Ishikawa (cell line): ENCODE data around the gene CFAP54.

Source experiments
- CEBPB ChIP-seq: IDR thresholded peaks from 2 replicates; pipeline ENCODE4 v1.6.1; 2012
- CREB1 ChIP-seq: IDR thresholded peaks from 2 replicates; pipeline ENCODE4 v1.6.1; 2012; ENCODE audit warnings: low read depth
- EGR1 ChIP-seq: IDR thresholded peaks from 2 replicates; pipeline ENCODE4 v1.6.1; 2012
- EP300 ChIP-seq: IDR thresholded peaks from 2 replicates; pipeline ENCODE4 v1.6.1; 2012; ENCODE audit warnings: borderline replicate concordance
- FOXM1 ChIP-seq: IDR thresholded peaks from 2 replicates; pipeline ENCODE4 v1.6.1; 2012; ENCODE audit warnings: low read depth, borderline replicate concordance
- NFIC ChIP-seq: IDR thresholded peaks from 2 replicates; pipeline ENCODE4 v1.6.1; 2012
- RAD21 ChIP-seq: IDR thresholded peaks from 2 replicates; pipeline ENCODE4 v1.6.1; 2012; ENCODE audit warnings: low read depth
- TAF1 ChIP-seq: IDR thresholded peaks from 2 replicates; pipeline ENCODE4 v1.6.1; 2012; ENCODE audit warnings: low read depth, mild to moderate bottlenecking
- TCF12 ChIP-seq: IDR thresholded peaks from 2 replicates; pipeline ENCODE4 v1.6.1; 2012; ENCODE audit warnings: low read depth
- TEAD4 ChIP-seq: IDR thresholded peaks from 2 replicates; pipeline ENCODE4 v1.6.1; 2012
- YY1 ChIP-seq: IDR thresholded peaks from 2 replicates; pipeline ENCODE4 v1.6.1; 2012; ENCODE audit warnings: low read depth
- ZBTB7A ChIP-seq: IDR thresholded peaks from 2 replicates; pipeline ENCODE4 v1.6.1; 2012; ENCODE audit warnings: low read depth
- TF ChIP-seq, protein P1 (sequence below): IDR thresholded peaks from 2 replicates; pipeline ENCODE4 v1.6.1; 2012
- TF ChIP-seq, protein P2 (sequence below): IDR thresholded peaks from 2 replicates; pipeline ENCODE4 v1.6.1; 2012; ENCODE audit warnings: low read depth, mild to moderate bottlenecking
- TF ChIP-seq, protein P3 (sequence below): IDR thresholded peaks from 2 replicates; pipeline ENCODE4 v1.6.1; 2012

The CFAP54 gene

DNA sequence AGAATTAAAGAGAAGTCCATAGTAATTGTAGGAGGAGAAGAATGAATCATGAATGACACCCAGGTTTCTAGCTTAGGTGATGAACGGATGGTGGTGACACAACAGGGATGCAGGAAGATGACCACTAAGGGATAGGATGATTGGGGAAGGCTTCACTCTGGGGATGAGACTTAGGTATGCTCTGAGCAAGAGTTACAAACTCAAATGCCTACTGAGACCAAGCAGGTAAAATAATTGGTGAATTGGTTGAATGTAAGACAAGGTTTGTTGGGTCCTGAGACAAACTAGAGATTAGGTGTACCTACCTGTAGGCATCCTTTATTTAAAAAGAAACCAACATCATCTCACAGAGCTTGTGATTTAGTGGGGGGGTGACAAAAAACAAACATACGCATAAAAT, 116.3 kb downstream of the CFAP54 start:
- no peak for TF ChIP-seq CREB1
- TF ChIP-seq, protein P1, sequence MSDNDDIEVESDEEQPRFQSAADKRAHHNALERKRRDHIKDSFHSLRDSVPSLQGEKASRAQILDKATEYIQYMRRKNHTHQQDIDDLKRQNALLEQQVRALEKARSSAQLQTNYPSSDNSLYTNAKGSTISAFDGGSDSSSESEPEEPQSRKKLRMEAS: no peak
- no peak for TF ChIP-seq NFIC
- TF ChIP-seq CEBPB: no peak
- TF ChIP-seq TEAD4: no peak
- no peak for TF ChIP-seq TAF1
- no peak for TF ChIP-seq ZBTB7A
- TF ChIP-seq, protein P2, sequence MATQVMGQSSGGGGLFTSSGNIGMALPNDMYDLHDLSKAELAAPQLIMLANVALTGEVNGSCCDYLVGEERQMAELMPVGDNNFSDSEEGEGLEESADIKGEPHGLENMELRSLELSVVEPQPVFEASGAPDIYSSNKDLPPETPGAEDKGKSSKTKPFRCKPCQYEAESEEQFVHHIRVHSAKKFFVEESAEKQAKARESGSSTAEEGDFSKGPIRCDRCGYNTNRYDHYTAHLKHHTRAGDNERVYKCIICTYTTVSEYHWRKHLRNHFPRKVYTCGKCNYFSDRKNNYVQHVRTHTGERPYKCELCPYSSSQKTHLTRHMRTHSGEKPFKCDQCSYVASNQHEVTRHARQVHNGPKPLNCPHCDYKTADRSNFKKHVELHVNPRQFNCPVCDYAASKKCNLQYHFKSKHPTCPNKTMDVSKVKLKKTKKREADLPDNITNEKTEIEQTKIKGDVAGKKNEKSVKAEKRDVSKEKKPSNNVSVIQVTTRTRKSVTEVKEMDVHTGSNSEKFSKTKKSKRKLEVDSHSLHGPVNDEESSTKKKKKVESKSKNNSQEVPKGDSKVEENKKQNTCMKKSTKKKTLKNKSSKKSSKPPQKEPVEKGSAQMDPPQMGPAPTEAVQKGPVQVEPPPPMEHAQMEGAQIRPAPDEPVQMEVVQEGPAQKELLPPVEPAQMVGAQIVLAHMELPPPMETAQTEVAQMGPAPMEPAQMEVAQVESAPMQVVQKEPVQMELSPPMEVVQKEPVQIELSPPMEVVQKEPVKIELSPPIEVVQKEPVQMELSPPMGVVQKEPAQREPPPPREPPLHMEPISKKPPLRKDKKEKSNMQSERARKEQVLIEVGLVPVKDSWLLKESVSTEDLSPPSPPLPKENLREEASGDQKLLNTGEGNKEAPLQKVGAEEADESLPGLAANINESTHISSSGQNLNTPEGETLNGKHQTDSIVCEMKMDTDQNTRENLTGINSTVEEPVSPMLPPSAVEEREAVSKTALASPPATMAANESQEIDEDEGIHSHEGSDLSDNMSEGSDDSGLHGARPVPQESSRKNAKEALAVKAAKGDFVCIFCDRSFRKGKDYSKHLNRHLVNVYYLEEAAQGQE: no peak
- TF ChIP-seq, protein P3, sequence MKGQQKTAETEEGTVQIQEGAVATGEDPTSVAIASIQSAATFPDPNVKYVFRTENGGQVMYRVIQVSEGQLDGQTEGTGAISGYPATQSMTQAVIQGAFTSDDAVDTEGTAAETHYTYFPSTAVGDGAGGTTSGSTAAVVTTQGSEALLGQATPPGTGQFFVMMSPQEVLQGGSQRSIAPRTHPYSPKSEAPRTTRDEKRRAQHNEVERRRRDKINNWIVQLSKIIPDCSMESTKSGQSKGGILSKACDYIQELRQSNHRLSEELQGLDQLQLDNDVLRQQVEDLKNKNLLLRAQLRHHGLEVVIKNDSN: no peak
- TF ChIP-seq EGR1: no peak
- TF ChIP-seq TCF12: no peak
- no peak for TF ChIP-seq EP300
- no peak for TF ChIP-seq FOXM1

DNA sequence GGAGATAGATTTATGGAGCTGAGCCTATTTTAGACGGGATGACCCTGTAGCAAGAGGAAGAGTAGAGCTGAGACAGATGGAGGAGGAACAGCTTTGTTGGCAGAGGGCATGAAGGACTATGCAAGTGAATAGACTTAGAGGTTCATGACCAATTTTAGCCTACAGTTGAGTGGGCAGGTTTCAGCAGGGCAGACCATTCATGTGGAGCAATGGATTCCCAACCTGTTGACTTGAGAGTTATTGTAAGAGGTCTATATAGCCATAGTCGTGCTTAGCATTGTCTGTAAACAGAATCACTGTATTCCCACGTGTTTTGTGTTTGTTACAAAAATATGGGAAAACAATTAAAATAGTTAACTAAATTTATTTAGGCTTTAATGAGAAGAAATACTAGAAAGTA, 116.8 kb downstream of the CFAP54 start:
- TF ChIP-seq NFIC (no peak), YY1 (no peak), EGR1 (no peak), TCF12 (no peak), ZBTB7A (no peak), RAD21 (no peak), TEAD4 (no peak), CREB1 (no peak)
- TF ChIP-seq, protein P3: no peak

DNA sequence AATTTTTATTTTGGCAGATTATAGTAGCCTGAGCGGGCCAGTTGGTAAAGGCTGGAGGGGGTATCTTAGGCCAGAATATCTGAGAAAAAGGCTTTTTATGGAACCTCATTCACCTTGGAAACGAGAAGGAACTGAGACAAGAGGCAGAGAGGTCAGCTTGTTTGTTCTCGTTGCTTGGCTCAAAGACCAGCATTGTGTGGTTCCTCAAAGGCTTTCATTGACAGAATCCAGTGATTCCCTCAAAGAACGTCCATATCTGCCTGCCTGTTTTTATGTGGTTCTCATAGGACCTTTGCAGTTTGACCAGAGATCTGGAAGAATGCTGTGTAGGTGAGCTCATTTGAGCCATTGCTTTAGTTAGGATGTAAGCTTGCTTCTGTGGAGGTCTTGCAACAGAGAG, 117.3 kb downstream of the CFAP54 start:
- TF ChIP-seq, protein P2: no peak
- TF ChIP-seq FOXM1 (no peak), TAF1 (no peak), CREB1 (no peak), NFIC (no peak)

DNA sequence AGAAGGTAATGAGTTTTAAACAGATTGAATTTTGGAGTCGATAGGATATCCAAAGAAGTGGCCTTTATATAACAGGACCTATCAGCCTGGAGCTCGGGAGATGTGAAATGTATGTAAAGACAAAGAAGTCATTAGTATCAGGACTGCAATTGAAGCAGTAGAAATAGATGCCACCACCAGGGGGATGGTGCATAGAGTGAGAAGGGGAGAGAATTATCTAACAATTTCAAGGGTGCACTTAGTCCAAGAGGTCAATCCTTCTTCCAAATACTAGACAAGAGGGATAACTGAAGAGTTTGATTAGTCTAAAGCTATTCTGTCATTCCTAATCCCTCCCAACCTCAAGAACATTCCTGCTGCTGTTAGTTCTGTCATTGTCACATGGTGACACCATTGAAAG, 127.8 kb downstream of the CFAP54 start:
- no peak for TF ChIP-seq YY1
- TF ChIP-seq, protein P2: no peak

DNA sequence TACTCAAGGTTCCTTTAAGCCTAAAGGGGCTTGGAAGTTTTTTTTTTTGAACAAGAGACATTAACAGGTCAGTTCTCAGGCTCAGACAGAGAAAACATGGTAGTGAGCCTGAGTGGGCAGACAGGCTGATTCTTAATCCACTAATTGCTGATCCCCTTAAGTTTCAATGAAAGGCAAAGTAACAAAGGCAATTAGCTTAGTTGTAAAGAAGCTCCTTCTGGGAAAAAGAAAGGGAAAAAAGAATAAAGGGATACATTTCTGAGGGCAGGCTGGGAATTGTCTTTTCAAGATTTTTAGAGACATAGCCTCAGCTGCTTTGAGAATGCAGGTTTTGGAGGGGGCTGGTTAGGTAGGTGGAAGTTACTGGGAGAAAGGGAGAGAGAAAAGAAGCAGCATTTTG, 133.8 kb downstream of the CFAP54 start:
- TF ChIP-seq, protein P2: no peak
- no peak for TF ChIP-seq EGR1
- no peak for TF ChIP-seq CEBPB
- no peak for TF ChIP-seq NFIC
- no peak for TF ChIP-seq CREB1
- no peak for TF ChIP-seq TAF1
- no peak for TF ChIP-seq YY1
- TF ChIP-seq EP300: no peak
- no peak for TF ChIP-seq RAD21
- TF ChIP-seq, protein P1: no peak
- no peak for TF ChIP-seq TEAD4
- TF ChIP-seq, protein P3: no peak
- no peak for TF ChIP-seq TCF12
- TF ChIP-seq ZBTB7A: no peak
- TF ChIP-seq FOXM1: no peak
